Measurements from ENCODE around the gene ATP5MC2.

ATP5MC2 gene

DNA sequence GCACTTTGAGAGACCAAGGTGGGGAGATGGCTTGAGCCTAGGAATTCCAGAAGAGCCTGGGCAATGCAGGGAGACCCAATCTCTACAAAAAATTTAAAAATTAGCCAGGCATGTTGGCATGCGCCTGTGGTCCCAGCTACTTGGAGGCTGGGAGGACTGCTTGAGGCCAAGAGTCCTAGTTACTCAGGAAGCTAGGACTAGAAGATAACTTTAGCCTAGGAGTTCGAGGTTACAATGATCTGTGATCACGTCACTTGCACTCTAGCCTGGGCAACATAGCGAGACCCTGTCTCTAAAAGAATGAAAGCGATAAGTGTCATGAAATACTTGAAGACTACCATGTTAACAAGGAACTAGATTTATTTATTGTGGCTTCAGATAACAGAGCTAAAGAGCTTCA lies 53.2 kb downstream of the ATP5MC2 start:
- in situ Hi-C loops (cut with MboI; ENCODE audit: low sequenced_read_pairs, unreplicated experiment), result no loop called here
- TF ChIP-seq, protein P1, sequence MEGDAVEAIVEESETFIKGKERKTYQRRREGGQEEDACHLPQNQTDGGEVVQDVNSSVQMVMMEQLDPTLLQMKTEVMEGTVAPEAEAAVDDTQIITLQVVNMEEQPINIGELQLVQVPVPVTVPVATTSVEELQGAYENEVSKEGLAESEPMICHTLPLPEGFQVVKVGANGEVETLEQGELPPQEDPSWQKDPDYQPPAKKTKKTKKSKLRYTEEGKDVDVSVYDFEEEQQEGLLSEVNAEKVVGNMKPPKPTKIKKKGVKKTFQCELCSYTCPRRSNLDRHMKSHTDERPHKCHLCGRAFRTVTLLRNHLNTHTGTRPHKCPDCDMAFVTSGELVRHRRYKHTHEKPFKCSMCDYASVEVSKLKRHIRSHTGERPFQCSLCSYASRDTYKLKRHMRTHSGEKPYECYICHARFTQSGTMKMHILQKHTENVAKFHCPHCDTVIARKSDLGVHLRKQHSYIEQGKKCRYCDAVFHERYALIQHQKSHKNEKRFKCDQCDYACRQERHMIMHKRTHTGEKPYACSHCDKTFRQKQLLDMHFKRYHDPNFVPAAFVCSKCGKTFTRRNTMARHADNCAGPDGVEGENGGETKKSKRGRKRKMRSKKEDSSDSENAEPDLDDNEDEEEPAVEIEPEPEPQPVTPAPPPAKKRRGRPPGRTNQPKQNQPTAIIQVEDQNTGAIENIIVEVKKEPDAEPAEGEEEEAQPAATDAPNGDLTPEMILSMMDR (IDR thresholded peaks at IDR 0.05; ENCODE audit: borderline replicate concordance, control extremely low read depth, extremely low read depth, insufficient read depth, missing control alignments), result no peak
- DNase-seq (ENCODE audit: low spot score), result no peak

DNA sequence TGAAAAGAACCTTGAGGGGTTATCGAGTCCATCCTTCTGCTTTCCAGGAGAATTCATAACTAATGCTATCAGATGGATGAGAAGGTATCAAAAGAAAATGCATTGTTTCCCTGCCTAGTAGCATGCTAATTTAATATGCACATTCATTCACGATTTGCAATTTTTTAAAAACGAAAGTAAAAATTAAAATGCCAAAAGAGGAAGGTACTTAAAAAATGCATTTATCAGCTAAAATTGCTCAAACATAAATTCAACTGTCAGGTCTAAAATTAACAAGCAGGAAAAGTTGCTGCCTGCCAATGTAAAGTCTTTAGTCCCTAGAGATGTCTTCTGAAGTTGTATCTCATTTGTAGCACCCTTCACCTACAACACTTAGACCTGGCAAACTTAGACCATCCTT lies 57.6 kb downstream of the ATP5MC2 start:
- in situ Hi-C loops (cut with MboI; ENCODE audit: low sequenced_read_pairs, unreplicated experiment), result no loop called here
- DNase-seq (ENCODE audit: low spot score), result no peak
- TF ChIP-seq, protein P1 (IDR thresholded peaks at IDR 0.05; ENCODE audit: borderline replicate concordance, control extremely low read depth, extremely low read depth, insufficient read depth, missing control alignments), result no peak

DNA sequence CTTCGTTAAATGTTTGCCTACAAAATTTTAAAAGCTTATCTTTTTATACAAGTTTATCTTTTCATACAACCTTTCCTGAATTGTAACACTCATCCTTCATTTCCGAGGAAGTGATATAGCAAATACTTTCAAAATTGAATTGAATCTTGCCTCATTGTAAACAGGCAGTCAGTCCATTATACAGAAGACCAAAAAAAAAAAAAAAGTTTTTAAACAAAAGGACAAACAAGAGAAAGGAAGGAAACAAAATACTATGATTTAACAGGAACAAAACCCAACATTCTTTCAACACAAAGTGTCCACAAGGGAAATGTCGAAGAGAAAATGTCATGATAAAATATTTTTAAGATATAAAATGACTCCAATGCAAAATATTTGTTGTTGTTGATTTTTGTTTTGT lies 58.2 kb downstream of the ATP5MC2 start:
- TF ChIP-seq, protein P1 (IDR thresholded peaks at IDR 0.05; ENCODE audit: borderline replicate concordance, control extremely low read depth, extremely low read depth, insufficient read depth, missing control alignments), result no peak
- no peak for DNase-seq (ENCODE audit: low spot score)
- in situ Hi-C loops (cut with MboI; ENCODE audit: low sequenced_read_pairs, unreplicated experiment), result no loop called here

DNA sequence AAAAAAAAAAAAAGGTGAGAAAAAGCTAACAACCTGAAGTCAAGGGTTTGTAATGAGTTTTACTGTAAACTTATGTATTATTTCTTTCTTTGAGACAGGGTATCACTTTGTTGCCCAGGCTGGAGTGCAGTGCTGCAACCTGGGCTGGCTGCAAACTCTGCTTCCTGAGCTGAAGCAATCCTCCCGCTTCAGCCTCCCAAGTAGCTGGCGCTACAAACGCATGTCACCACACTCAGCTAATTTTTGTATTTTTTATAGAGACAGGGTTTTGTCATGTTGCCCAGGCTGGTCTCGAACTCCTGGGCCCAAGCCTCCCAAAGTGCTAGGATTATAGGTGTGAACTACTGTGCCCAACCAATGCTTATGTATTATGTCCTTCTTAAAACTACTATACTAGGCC lies 58.9 kb downstream of the ATP5MC2 start:
- in situ Hi-C loops (cut with MboI; ENCODE audit: low sequenced_read_pairs, unreplicated experiment), result no loop called here
- TF ChIP-seq, protein P1 (IDR thresholded peaks at IDR 0.05; ENCODE audit: borderline replicate concordance, control extremely low read depth, extremely low read depth, insufficient read depth, missing control alignments), result no peak
- no peak for DNase-seq (ENCODE audit: low spot score)
